Astrocyte (in vitro differentiated cells and primary cell): ENCODE data around the gene TYR. TPM values are rescaled to one million over a fixed set of nuclear protein-coding genes. Genes with fewer than 3 reads are reported as not detected.
A peak's percentile ranks its signal among the peaks of the same experiment; 100 is the strongest.

ENCODE experiments used
- DNase-seq: peaks from one replicate; pipeline ENCODE4 v3.0.0-alpha.2; 2010; ENCODE audit warnings: low read depth
- FAIRE-seq: peaks from 2 replicates; lab custom pipeline; 2011; peaks lifted over from hg19 to GRCh38; lab: Jason Lieb, UNC
- H2AFZ ChIP-seq: 2 replicates; pipeline ENCODE4 v1.6.0; 2012; ENCODE audit warnings: low read depth, low read length, inconsistent platforms
- H3K27ac ChIP-seq: 2 replicates; pipeline ENCODE4 v1.5.1; 2011; ENCODE audit warnings: low read depth, low read length, inconsistent platforms
- H3K27me3 ChIP-seq: 2 replicates; pipeline ENCODE4 v1.6.0; 2011; ENCODE audit warnings: low read length, inconsistent platforms; ENCODE audit not compliant: insufficient read depth
- H3K36me3 ChIP-seq: 2 replicates; pipeline ENCODE4 v1.5.1; 2011; ENCODE audit warnings: low read length, inconsistent platforms; ENCODE audit not compliant: insufficient read depth
- H3K4me1 ChIP-seq: 2 replicates; pipeline ENCODE4 v1.5.1; 2011; ENCODE audit warnings: low read length, inconsistent platforms; ENCODE audit not compliant: insufficient read depth
- H3K4me2 ChIP-seq: 2 replicates; pipeline ENCODE4 v1.6.0; 2012; ENCODE audit warnings: low read length, inconsistent platforms
- H3K4me3 ChIP-seq: 2 replicates; pipeline ENCODE4 v1.5.1; 2011; ENCODE audit warnings: low read depth, mild to moderate bottlenecking, low read length, inconsistent platforms; ENCODE audit not compliant: insufficient read depth
- H3K79me2 ChIP-seq: 2 replicates; pipeline ENCODE4 v1.6.0; 2012; ENCODE audit warnings: mild to moderate bottlenecking, low read length, inconsistent platforms; ENCODE audit not compliant: insufficient read depth
- H3K9ac ChIP-seq: 2 replicates; pipeline ENCODE4 v1.6.0; 2012; ENCODE audit warnings: mild to moderate bottlenecking, low read length, inconsistent platforms
- H3K9me3 ChIP-seq: 2 replicates; pipeline ENCODE4 v1.5.1; 2012; ENCODE audit warnings: low read depth, mild to moderate bottlenecking, low read length, inconsistent platforms; ENCODE audit not compliant: insufficient read depth
- H4K20me1 ChIP-seq: 2 replicates; pipeline ENCODE4 v1.6.0; 2012; ENCODE audit warnings: low read length, inconsistent platforms; ENCODE audit not compliant: insufficient read depth
- H3K27ac Mint-ChIP-seq: one replicate; pipeline ENCODE4 v1.8.0; 2021; ENCODE audit warnings: mild to moderate bottlenecking, mixed read lengths; ENCODE audit not compliant: unreplicated experiment
- H3K27me3 Mint-ChIP-seq: one replicate; pipeline ENCODE4 v1.8.0; 2021; ENCODE audit warnings: low read depth, mixed read lengths; ENCODE audit not compliant: unreplicated experiment
- H3K36me3 Mint-ChIP-seq: one replicate; pipeline ENCODE4 v1.8.0; 2021; ENCODE audit warnings: low read depth, mixed read lengths; ENCODE audit not compliant: unreplicated experiment
- H3K4me1 Mint-ChIP-seq: one replicate; pipeline ENCODE4 v1.8.0; 2021; ENCODE audit warnings: low read depth, mixed read lengths; ENCODE audit not compliant: unreplicated experiment
- H3K4me3 Mint-ChIP-seq: one replicate; pipeline ENCODE4 v1.8.0; 2021; ENCODE audit warnings: mild to moderate bottlenecking, moderate library complexity, mixed read lengths; ENCODE audit not compliant: unreplicated experiment
- H3K9me3 Mint-ChIP-seq: one replicate; pipeline ENCODE4 v1.8.0; 2021; ENCODE audit warnings: mild to moderate bottlenecking, mixed read lengths; ENCODE audit not compliant: unreplicated experiment
- CTCF ChIP-seq: IDR thresholded peaks from 2 replicates; pipeline ENCODE4 v1.5.1; 2011; ENCODE audit warnings: low read depth, mild to moderate bottlenecking, inconsistent platforms, low read length, moderate library complexity; ENCODE audit not compliant: insufficient read depth
- EZH2 ChIP-seq: IDR thresholded peaks from 2 replicates; pipeline ENCODE4 v1.6.1; 2012; ENCODE audit warnings: mild to moderate bottlenecking, low read length, inconsistent platforms; ENCODE audit not compliant: insufficient read depth
- total RNA-seq: library from RNA; stranded (reverse); gene quantifications from 2 replicates; pipeline ENCODE4 v1.2.1, GENCODE V29; 2021

Gene TYR
- total RNA-seq, 1 donor from 2014 or later, result not detected

DNA sequence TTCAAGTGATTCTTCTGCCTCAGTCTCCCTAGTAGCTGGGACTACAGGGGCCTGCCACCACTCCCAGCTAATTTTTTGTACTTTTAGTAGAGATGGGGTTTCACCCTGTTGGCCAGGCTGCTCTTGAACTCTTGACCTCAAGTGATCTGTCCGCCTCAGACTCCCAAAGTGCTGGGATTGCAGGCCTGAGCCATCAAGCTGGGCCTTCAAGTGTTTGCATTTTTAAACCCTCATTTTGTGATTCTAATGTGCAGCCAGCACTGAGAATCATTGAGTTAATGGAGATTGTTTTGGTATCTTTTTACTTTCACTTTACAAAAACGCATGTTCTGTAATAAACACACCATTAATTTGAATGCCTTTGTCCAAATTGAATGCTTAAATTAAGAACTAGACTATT, 3.4 kb downstream of the TYR start:
- H3K27ac ChIP-seq, result no peak overlapping the region
- no peaks in the 10 kb centered on the region for H3K27me3 ChIP-seq
- no peaks in the 10 kb centered on the region for H3K36me3 Mint-ChIP-seq
- no peaks in the 10 kb centered on the region for H4K20me1 ChIP-seq
- H3K79me2 ChIP-seq, result no peaks in the 10 kb centered on the region
- no peaks in the 10 kb centered on the region for H3K36me3 ChIP-seq
- H3K4me3 ChIP-seq, result no peak overlapping the region
- no peak for FAIRE-seq
- no peak overlapping the region for H3K9ac ChIP-seq
- no peaks in the 10 kb centered on the region for H3K9me3 Mint-ChIP-seq
- H3K4me1 Mint-ChIP-seq, result peaks cover 2% of the 10 kb centered on the region
- no peak overlapping the region for H3K27ac Mint-ChIP-seq
- H3K9me3 ChIP-seq, result no peaks in the 10 kb centered on the region
- TF ChIP-seq CTCF, result no peak
- no peak for TF ChIP-seq EZH2
- no peaks in the 10 kb centered on the region for H3K4me1 ChIP-seq
- no peaks in the 10 kb centered on the region for H3K27me3 Mint-ChIP-seq
- H3K4me2 ChIP-seq, result peak overlapping the region; percentile 38
- no peak overlapping the region for H3K4me3 Mint-ChIP-seq
- H2AFZ ChIP-seq, result no peak overlapping the region
- no peak for DNase-seq

DNA sequence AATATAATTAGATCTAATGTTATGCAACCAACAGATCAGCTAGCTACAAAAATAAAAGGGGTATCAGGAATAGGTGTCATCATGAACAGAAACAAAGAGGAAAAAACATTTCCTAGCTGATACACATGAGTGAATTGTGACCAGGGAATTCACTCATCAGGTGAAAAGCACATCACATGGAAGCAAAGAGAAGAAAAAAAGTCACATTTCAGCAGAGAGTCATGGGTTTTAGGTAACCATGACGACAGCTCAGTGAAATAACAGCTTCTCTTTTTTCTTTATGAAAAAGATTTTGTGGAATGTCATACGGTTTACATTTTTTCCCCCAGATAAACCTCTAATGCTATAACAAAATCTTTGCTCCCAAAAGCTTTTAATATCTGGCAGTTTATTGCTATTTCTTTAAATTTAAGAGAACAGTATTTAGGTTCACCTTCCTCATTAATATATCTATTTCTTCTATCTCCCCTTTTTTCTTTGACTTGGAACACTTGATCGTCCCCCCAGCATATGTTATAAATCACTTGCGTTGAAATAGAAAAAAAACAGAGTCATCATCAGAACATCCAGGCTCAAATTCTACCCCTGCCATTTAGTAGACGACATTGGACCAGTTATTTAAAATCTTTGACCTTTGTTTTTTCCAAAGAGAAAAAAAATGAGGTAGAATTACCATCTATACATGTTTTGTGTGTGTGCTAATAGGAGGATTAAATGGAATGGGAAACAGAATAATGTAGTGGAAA, 5.3 kb downstream of the TYR start:
- peak; percentile 48 for DNase-seq
- no peaks in the 10 kb centered on the region for H3K27me3 Mint-ChIP-seq
- H3K4me1 ChIP-seq, result no peaks in the 10 kb centered on the region
- H3K9me3 ChIP-seq, result no peaks in the 10 kb centered on the region
- no peaks in the 10 kb centered on the region for H3K27me3 ChIP-seq
- H3K36me3 Mint-ChIP-seq, result no peaks in the 10 kb centered on the region
- no peak overlapping the region for H3K9ac ChIP-seq
- FAIRE-seq, result peak; percentile 13
- H3K4me2 ChIP-seq, result no peak overlapping the region
- H3K4me3 ChIP-seq, result no peak overlapping the region
- H3K79me2 ChIP-seq, result no peaks in the 10 kb centered on the region
- no peak overlapping the region for H3K27ac ChIP-seq
- H4K20me1 ChIP-seq, result no peaks in the 10 kb centered on the region
- H3K4me1 Mint-ChIP-seq, result peaks cover 2% of the 10 kb centered on the region
- no peak overlapping the region for H3K27ac Mint-ChIP-seq
- TF ChIP-seq CTCF, result no peak
- no peak for TF ChIP-seq EZH2
- no peak overlapping the region for H2AFZ ChIP-seq
- H3K9me3 Mint-ChIP-seq, result no peaks in the 10 kb centered on the region
- H3K36me3 ChIP-seq, result no peaks in the 10 kb centered on the region
- H3K4me3 Mint-ChIP-seq, result no peak overlapping the region

GRCh38 chr11:89184021-89184420, 6.3 kb downstream of the TYR start:
- no peaks in the 10 kb centered on the region for H3K9me3 ChIP-seq
- FAIRE-seq, result peak; percentile 55
- no peaks in the 10 kb centered on the region for H3K36me3 ChIP-seq
- no peak overlapping the region for H3K4me3 Mint-ChIP-seq
- no peak overlapping the region for H3K9ac ChIP-seq
- no peaks in the 10 kb centered on the region for H3K4me1 ChIP-seq
- peak overlapping the region; percentile 49 for H3K27ac ChIP-seq
- H4K20me1 ChIP-seq, result no peaks in the 10 kb centered on the region
- TF ChIP-seq CTCF, result no peak
- TF ChIP-seq EZH2, result no peak
- no peaks in the 10 kb centered on the region for H3K79me2 ChIP-seq
- no peak overlapping the region for H2AFZ ChIP-seq
- no peaks in the 10 kb centered on the region for H3K36me3 Mint-ChIP-seq
- H3K27me3 ChIP-seq, result no peaks in the 10 kb centered on the region
- no peaks in the 10 kb centered on the region for H3K9me3 Mint-ChIP-seq
- no peak overlapping the region for H3K27ac Mint-ChIP-seq
- peaks cover 2% of the 10 kb centered on the region for H3K4me1 Mint-ChIP-seq
- peak overlapping the region; percentile 6 for H3K4me2 ChIP-seq
- no peaks in the 10 kb centered on the region for H3K27me3 Mint-ChIP-seq
- peak; percentile 75 for DNase-seq
- H3K4me3 ChIP-seq, result no peak overlapping the region
